Right lobe of liver (tissue), 4 donors: ENCODE results near the gene MYRIP.

ENCODE experiments used
- POLR2A ChIP-seq: fragments of 450-650 bp; IDR thresholded peaks from one replicate; pipeline ENCODE4 v1.6.1; 2017; ENCODE audit warnings: antibody characterized with exemption, mild to moderate bottlenecking
- TF ChIP-seq, protein P1 (sequence below), 4 donors: fragments of 200-600 bp in 3 of 4; fragments of 450-650 bp in 1 of 4; IDR thresholded peaks; one replicate each; pipeline versions ENCODE4 v1.5.1 to v1.8.0; 2016 to 2022; ENCODE audit warnings: antibody characterized with exemption in 4 of 4, mild to moderate bottlenecking in 2 of 4
- donor health status: DM: no; HTN: no; CAD: no.
- donor health status: DM: no; HTN: no; CAD: no.
- donor health status: DM: no; HTN: yes; CAD: no.

DNA sequence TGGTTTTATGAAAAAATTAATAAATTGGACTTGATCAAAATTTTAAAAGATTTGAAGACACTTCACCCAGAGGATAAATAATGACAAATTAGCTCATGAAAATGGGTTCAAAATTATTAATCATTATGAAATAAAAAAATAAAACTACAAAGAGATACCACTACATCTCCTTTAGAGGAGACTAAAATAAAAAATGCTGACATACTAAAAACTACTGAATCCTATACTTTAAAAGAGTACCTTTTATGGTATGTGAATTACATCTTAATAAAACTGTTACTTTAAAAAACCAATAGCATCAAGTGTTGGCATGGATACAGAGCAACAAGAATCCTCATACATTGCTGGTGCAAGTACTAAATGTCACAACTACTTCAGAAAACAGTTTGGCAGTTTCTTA lies 46.0 kb upstream of the MYRIP start:
- TF ChIP-seq, protein P1, sequence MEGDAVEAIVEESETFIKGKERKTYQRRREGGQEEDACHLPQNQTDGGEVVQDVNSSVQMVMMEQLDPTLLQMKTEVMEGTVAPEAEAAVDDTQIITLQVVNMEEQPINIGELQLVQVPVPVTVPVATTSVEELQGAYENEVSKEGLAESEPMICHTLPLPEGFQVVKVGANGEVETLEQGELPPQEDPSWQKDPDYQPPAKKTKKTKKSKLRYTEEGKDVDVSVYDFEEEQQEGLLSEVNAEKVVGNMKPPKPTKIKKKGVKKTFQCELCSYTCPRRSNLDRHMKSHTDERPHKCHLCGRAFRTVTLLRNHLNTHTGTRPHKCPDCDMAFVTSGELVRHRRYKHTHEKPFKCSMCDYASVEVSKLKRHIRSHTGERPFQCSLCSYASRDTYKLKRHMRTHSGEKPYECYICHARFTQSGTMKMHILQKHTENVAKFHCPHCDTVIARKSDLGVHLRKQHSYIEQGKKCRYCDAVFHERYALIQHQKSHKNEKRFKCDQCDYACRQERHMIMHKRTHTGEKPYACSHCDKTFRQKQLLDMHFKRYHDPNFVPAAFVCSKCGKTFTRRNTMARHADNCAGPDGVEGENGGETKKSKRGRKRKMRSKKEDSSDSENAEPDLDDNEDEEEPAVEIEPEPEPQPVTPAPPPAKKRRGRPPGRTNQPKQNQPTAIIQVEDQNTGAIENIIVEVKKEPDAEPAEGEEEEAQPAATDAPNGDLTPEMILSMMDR (IDR thresholded peaks at IDR 0.05): no peak
- TF ChIP-seq POLR2A: no peak
